ENCODE results near the gene TAMM41. TPM values are rescaled to one million over a fixed set of nuclear protein-coding genes. Genes with fewer than 3 reads are reported as not detected.

TAMM41 gene
- total and polyA plus RNA-seq, 9 of the 15 experiments (the other 6 are each of a cell fraction or from before 2014, with no cell fraction given), result 8.6 to 74.6 (median 29.3) TPM

- TF ChIP-seq ZNF583 (CRISPR knock-in tag; IDR thresholded peaks at IDR 0.05), result no peak
- TF ChIP-seq RBM25 (IDR thresholded peaks at IDR 0.05; ENCODE audit: low read depth, low read length, severe bottlenecking), result peak; percentile 16
Observed at GRCh38 chr3:11778248-11778647, 68.4 kb downstream of the TAMM41 start.

GRCh38 chr3:11776346-11776745 lies 70.3 kb downstream of the TAMM41 start:
- Histone ChIP-seq H3K9me3 (replicated peaks; ENCODE audit: control insufficient read depth, insufficient read depth, low read depth, low read length) (no peaks in the 10 kb centered on the region), H3K4me3 (no peak overlapping the region), H3K9me1 (ENCODE audit: control insufficient read depth, insufficient read depth, low read length) (no peaks in the 10 kb centered on the region), H2AFZ (ENCODE audit: low read depth, low read length) (no peak overlapping the region), H3K4me1 (replicated peaks in 1 of 2; ENCODE audit: control insufficient read depth in 2 of 2, insufficient read depth in 2 of 2, low read length in 2 of 2) (no peaks in the 10 kb centered on the region), H3K27me3 (ENCODE audit: control insufficient read depth in 2 of 2, insufficient read depth in 2 of 2, low read length in 2 of 2) (no peaks in the 10 kb centered on the region), H3K36me3 (ENCODE audit: control insufficient read depth, insufficient read depth, low read length) (no peaks in the 10 kb centered on the region), H4K20me1 (replicated peaks; ENCODE audit: control insufficient read depth, insufficient read depth, low read length) (no peaks in the 10 kb centered on the region), H3K9ac (ENCODE audit: insufficient read depth in 1 of 2, low read depth in 2 of 2, low read length in 2 of 2) (no peak overlapping the region), H3K4me2 (ENCODE audit: insufficient read depth, low read length) (no peak overlapping the region), H3K79me2 (ENCODE audit: control insufficient read depth, insufficient read depth, low read length) (no peaks in the 10 kb centered on the region), H3K27ac (ENCODE audit: extremely low read depth, low read depth, low read length) (no peak overlapping the region)
- CTCF ChIA-PET (ENCODE audit: low intra/inter-chr PET ratio), result no interaction called here
- POLR2A ChIA-PET, result no interaction called here
- no peak for ATAC-seq
- no peak for DNase-seq (ENCODE audit: extremely low read depth in 1 of 4, low spot score in 3 of 4)
- no peak for FAIRE-seq
- intact Hi-C loops (cut with micrococcal nuclease), result no loop called here
- no TSS peak for BruUV-seq (replicated peaks)
- in situ Hi-C loops (cut with MboI), result no loop called here
- 68% methylated on average over 8 of the region's 8 CpGs for WGBS (ENCODE audit: insufficient coverage, low coverage, missing lambda C conversion rate)
- no peak for TF ChIP-seq FIP1L1 (IDR thresholded peaks at IDR 0.05; ENCODE audit: low read depth, low read length, poor library complexity, severe bottlenecking)
- TF ChIP-seq PTRF (tag; IDR thresholded peaks at IDR 0.05), result no peak
- no peak for TF ChIP-seq CUX1 (CRISPR knock-in tag; IDR thresholded peaks at IDR 0.05)
- no peak for TF ChIP-seq SIRT6 (IDR thresholded peaks at IDR 0.05; ENCODE audit: low read depth, low read length)
- TF ChIP-seq ZHX1 (conservative IDR thresholded peaks at IDR 0.05; ENCODE audit: low read length), result no peak
- TF ChIP-seq SREBF1 (IDR thresholded peaks at IDR 0.05; ENCODE audit: borderline replicate concordance, low read depth, low read length), result no peak

More at GRCh38 chr3:11778248-11778647, 68.4 kb downstream of the TAMM41 start:
- Histone ChIP-seq H3K9ac (ENCODE audit: insufficient read depth in 1 of 2, low read depth in 2 of 2, low read length in 2 of 2) (no peak overlapping the region), H3K9me1 (ENCODE audit: control insufficient read depth, insufficient read depth, low read length) (no peaks in the 10 kb centered on the region), H2AFZ (ENCODE audit: low read depth, low read length) (no peak overlapping the region), H3K4me1 (replicated peaks in 1 of 2; ENCODE audit: control insufficient read depth in 2 of 2, insufficient read depth in 2 of 2, low read length in 2 of 2) (no peaks in the 10 kb centered on the region), H3K79me2 (ENCODE audit: control insufficient read depth, insufficient read depth, low read length) (no peaks in the 10 kb centered on the region), H3K9me3 (replicated peaks; ENCODE audit: control insufficient read depth, insufficient read depth, low read depth, low read length) (no peaks in the 10 kb centered on the region), H3K4me2 (ENCODE audit: insufficient read depth, low read length) (no peak overlapping the region), H4K20me1 (replicated peaks; ENCODE audit: control insufficient read depth, insufficient read depth, low read length) (no peaks in the 10 kb centered on the region), H3K27me3 (ENCODE audit: control insufficient read depth in 2 of 2, insufficient read depth in 2 of 2, low read length in 2 of 2) (no peaks in the 10 kb centered on the region), H3K27ac (ENCODE audit: extremely low read depth, low read depth, low read length) (no peak overlapping the region), H3K4me3 (no peak overlapping the region), H3K36me3 (ENCODE audit: control insufficient read depth, insufficient read depth, low read length) (no peaks in the 10 kb centered on the region)
- 88% methylated on average over 2 of the region's 2 CpGs for WGBS (ENCODE audit: insufficient coverage, low coverage, missing lambda C conversion rate)
- BruUV-seq (replicated peaks), result no TSS peak
- FAIRE-seq (no peak), ATAC-seq (no peak), DNase-seq (ENCODE audit: extremely low read depth in 1 of 4, low spot score in 3 of 4) (no peak)
- intact Hi-C loops (cut with micrococcal nuclease) (no loop called here), in situ Hi-C loops (cut with MboI) (no loop called here)
- CTCF ChIA-PET (ENCODE audit: low intra/inter-chr PET ratio), result no interaction called here
- POLR2A ChIA-PET, result interaction anchor here (0.8 to 1.1 kb wide), 2 partner anchors 11 to 13 kb away, joined by 3 read pairs; no protein-coding TSS in a partner anchor

All from K562 (cell line).